GM23338 (cell line): ENCODE measurements around the gene PPFIBP2. TPM values are rescaled to one million over a fixed set of nuclear protein-coding genes. Genes with fewer than 3 reads are reported as not detected.

Experiments used
- ATAC-seq: fragments of 200-7000 bp; cut with Tn5 transposase; 3 replicates; pipeline ENCODE4 v1.9.1; 2020
- DNase-seq: peaks from one replicate; pipeline ENCODE4 v3.0.0-alpha.2; 2015; ENCODE audit warnings: low spot score
- H2AFZ ChIP-seq: fragments of 200-600 bp; sonication (generic); 2 replicates; pipeline ENCODE4 v1.8.0; 2016; ENCODE audit warnings: antibody characterized with exemption, mild to moderate bottlenecking, moderate library complexity
- H3F3A ChIP-seq: fragments of 200-600 bp; sonication (generic); replicated peaks from 2 replicates; pipeline ENCODE4 v1.8.0; 2017; ENCODE audit warnings: antibody characterized with exemption, mixed run types, low read depth
- H3K27ac ChIP-seq: fragments of 200-600 bp; sonication (generic); 2 replicates; pipeline ENCODE4 v1.6.1; 2016; ENCODE audit warnings: low read depth
- H3K27me3 ChIP-seq: fragments of 200-600 bp; sonication (generic); 2 replicates; pipeline ENCODE4 v1.8.0; 2016; ENCODE audit warnings: mild to moderate bottlenecking, mixed run types, moderate library complexity; ENCODE audit not compliant: insufficient read depth
- H3K36me3 ChIP-seq: fragments of 200-600 bp; sonication (generic); 2 replicates; pipeline ENCODE4 v1.8.0; 2016; ENCODE audit warnings: mild to moderate bottlenecking; ENCODE audit not compliant: insufficient read depth
- H3K4me1 ChIP-seq: fragments of 200-600 bp; sonication (generic); 2 replicates; pipeline ENCODE4 v1.8.0; 2016; ENCODE audit warnings: mild to moderate bottlenecking, moderate library complexity; ENCODE audit not compliant: insufficient read depth
- H3K4me2 ChIP-seq: fragments of 200-600 bp; sonication (generic); 2 replicates; pipeline ENCODE4 v1.7.1; 2017; ENCODE audit warnings: mixed run types
- H3K4me3 ChIP-seq: fragments of 200-600 bp; sonication (generic); 2 replicates; pipeline ENCODE4 v1.6.1; 2016; ENCODE audit warnings: mixed run types
- H3K79me2 ChIP-seq: fragments of 200-600 bp; sonication (generic); replicated peaks from 2 replicates; pipeline ENCODE4 v1.8.0; 2017; ENCODE audit warnings: mild to moderate bottlenecking; ENCODE audit not compliant: insufficient read depth
- H3K9me2 ChIP-seq: fragments of 200-600 bp; sonication (generic); 2 replicates; pipeline ENCODE4 v1.8.0; 2017; ENCODE audit not compliant: insufficient read depth
- H4K20me1 ChIP-seq: fragments of 200-600 bp; sonication (generic); replicated peaks from 2 replicates; pipeline ENCODE4 v1.8.0; 2017; ENCODE audit warnings: mild to moderate bottlenecking; ENCODE audit not compliant: insufficient read depth
- H3K27ac Mint-ChIP-seq: 2 replicates; pipeline ENCODE4 v1.8.0; 2020; ENCODE audit warnings: inconsistent platforms, mild to moderate bottlenecking, moderate library complexity, mixed read lengths
- H3K27me3 Mint-ChIP-seq: 3 replicates; pipeline ENCODE4 v1.8.0; 2022; ENCODE audit warnings: low read depth, mild to moderate bottlenecking, moderate library complexity, mixed read lengths, inconsistent platforms; ENCODE audit not compliant: insufficient read depth, poor library complexity
- H3K36me3 Mint-ChIP-seq: 3 replicates; pipeline ENCODE4 v1.8.0; 2021; ENCODE audit warnings: low read depth, mild to moderate bottlenecking, inconsistent platforms, moderate library complexity, mixed read lengths
- H3K4me1 Mint-ChIP-seq: 3 replicates; pipeline ENCODE4 v1.8.0; 2020; ENCODE audit warnings: mild to moderate bottlenecking, inconsistent platforms, mixed read lengths
- H3K4me3 Mint-ChIP-seq: 3 replicates; pipeline ENCODE4 v1.8.0; 2021; ENCODE audit warnings: moderate library complexity, mild to moderate bottlenecking, inconsistent platforms, mixed read lengths
- H3K9me3 Mint-ChIP-seq: 3 replicates; pipeline ENCODE4 v1.8.0; 2020; ENCODE audit warnings: moderate library complexity, mild to moderate bottlenecking, inconsistent platforms, mixed read lengths
- JUNB ChIP-seq: IDR thresholded peaks from one replicate; pipeline ENCODE4 v1.6.1; 2016; ENCODE audit warnings: antibody characterized with exemption; ENCODE audit not compliant: unreplicated experiment
- ZNF114 ChIP-seq: fragments of 250-450 bp; sonication (Bioruptor Pico); IDR thresholded peaks from 2 replicates; pipeline ENCODE4 v1.5.0; 2020; ENCODE audit warnings: mild to moderate bottlenecking, moderate library complexity
- polyA plus RNA-seq: library from polyadenylated mRNA; unstranded; fragments of >200 nt; fragmentation: Nextera tagmentation; extraction: Ambion mirVana; gene quantifications from 2 replicates; pipeline ENCODE4 v1.2.1, GENCODE V29; 2016
- total RNA-seq: library from RNA; depleted of rRNA; stranded (reverse); fragments of >200 nt; shearing (Covaris generic); gene quantifications from 2 replicates; pipeline ENCODE4 v1.2.3, GENCODE V29; 2014
- TF ChIP-seq, protein P1 (sequence below): fragments of 250-450 bp; sonication (Bioruptor Pico); IDR thresholded peaks from 2 replicates; pipeline ENCODE4 v1.5.0; 2020; ENCODE audit warnings: mild to moderate bottlenecking, moderate library complexity
- TF ChIP-seq, protein P2 (sequence below), 2 experiments: fragments of 200-600 bp in 1 of 2; sonication (generic) in 1 of 2; conservative IDR thresholded peaks; 2 replicates each; pipeline versions ENCODE4 v1.5.1 to v1.6.1; 2016 to 2017; ENCODE audit warnings: antibody characterized with exemption in 2 of 2, low read depth in 2 of 2, mild to moderate bottlenecking in 2 of 2, moderate library complexity in 1 of 2

The PPFIBP2 gene
- total and polyA plus RNA-seq, 2 experiments from 2014 or later, result 7.1 to 14.8 TPM

DNA sequence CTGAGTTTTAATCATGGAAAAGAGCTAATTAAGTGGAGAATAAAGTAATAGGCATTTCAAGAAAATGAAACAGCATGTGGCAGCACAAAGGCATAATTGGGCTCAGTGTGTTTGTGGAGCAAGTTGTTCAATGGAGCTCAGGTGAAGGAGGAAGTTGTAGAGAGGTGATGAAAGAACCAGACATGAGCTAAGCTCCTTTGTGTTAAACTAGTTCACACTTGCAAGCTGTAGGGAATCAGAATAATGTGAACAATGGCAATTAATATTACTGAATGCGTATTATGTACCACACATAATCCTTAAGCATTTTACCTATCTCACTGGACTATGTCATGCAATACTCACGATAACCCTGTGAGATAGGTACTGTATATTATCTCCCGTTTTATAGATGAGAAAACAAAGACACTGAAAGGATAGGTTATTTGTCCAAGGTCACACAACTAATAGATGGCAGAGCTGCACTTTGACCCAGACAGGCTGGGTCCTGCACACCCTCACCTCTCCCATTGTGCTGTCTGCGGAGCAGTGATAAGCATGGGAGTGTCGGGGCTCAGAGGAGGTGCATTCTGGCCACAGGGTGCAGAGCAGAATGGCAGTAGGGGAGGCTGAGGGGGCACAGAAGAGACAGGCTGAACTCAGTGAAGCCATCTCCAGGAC lies 19.6 kb upstream of the PPFIBP2 start (continued):
- TF ChIP-seq, protein P1, sequence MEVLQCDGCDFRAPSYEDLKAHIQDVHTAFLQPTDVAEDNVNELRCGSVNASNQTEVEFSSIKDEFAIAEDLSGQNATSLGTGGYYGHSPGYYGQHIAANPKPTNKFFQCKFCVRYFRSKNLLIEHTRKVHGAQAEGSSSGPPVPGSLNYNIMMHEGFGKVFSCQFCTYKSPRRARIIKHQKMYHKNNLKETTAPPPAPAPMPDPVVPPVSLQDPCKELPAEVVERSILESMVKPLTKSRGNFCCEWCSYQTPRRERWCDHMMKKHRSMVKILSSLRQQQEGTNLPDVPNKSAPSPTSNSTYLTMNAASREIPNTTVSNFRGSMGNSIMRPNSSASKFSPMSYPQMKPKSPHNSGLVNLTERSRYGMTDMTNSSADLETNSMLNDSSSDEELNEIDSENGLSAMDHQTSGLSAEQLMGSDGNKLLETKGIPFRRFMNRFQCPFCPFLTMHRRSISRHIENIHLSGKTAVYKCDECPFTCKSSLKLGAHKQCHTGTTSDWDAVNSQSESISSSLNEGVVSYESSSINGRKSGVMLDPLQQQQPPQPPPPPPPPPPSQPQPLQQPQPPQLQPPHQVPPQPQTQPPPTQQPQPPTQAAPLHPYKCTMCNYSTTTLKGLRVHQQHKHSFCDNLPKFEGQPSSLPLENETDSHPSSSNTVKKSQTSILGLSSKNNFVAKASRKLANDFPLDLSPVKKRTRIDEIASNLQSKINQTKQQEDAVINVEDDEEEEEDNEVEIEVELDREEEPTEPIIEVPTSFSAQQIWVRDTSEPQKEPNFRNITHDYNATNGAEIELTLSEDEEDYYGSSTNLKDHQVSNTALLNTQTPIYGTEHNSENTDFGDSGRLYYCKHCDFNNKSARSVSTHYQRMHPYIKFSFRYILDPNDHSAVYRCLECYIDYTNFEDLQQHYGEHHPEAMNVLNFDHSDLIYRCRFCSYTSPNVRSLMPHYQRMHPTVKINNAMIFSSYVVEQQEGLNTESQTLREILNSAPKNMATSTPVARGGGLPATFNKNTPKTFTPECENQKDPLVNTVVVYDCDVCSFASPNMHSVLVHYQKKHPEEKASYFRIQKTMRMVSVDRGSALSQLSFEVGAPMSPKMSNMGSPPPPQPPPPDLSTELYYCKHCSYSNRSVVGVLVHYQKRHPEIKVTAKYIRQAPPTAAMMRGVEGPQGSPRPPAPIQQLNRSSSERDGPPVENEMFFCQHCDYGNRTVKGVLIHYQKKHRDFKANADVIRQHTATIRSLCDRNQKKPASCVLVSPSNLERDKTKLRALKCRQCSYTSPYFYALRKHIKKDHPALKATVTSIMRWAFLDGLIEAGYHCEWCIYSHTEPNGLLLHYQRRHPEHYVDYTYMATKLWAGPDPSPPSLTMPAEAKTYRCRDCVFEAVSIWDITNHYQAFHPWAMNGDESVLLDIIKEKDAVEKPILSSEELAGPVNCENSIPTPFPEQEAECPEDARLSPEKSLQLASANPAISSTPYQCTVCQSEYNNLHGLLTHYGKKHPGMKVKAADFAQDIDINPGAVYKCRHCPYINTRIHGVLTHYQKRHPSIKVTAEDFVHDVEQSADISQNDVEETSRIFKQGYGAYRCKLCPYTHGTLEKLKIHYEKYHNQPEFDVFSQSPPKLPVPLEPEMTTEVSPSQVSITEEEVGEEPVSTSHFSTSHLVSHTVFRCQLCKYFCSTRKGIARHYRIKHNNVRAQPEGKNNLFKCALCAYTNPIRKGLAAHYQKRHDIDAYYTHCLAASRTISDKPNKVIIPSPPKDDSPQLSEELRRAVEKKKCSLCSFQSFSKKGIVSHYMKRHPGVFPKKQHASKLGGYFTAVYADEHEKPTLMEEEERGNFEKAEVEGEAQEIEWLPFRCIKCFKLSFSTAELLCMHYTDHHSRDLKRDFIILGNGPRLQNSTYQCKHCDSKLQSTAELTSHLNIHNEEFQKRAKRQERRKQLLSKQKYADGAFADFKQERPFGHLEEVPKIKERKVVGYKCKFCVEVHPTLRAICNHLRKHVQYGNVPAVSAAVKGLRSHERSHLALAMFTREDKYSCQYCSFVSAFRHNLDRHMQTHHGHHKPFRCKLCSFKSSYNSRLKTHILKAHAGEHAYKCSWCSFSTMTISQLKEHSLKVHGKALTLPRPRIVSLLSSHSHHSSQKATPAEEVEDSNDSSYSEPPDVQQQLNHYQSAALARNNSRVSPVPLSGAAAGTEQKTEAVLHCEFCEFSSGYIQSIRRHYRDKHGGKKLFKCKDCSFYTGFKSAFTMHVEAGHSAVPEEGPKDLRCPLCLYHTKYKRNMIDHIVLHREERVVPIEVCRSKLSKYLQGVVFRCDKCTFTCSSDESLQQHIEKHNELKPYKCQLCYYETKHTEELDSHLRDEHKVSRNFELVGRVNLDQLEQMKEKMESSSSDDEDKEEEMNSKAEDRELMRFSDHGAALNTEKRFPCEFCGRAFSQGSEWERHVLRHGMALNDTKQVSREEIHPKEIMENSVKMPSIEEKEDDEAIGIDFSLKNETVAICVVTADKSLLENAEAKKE (CRISPR knock-in tag), result no peak
- TF ChIP-seq, protein P2, sequence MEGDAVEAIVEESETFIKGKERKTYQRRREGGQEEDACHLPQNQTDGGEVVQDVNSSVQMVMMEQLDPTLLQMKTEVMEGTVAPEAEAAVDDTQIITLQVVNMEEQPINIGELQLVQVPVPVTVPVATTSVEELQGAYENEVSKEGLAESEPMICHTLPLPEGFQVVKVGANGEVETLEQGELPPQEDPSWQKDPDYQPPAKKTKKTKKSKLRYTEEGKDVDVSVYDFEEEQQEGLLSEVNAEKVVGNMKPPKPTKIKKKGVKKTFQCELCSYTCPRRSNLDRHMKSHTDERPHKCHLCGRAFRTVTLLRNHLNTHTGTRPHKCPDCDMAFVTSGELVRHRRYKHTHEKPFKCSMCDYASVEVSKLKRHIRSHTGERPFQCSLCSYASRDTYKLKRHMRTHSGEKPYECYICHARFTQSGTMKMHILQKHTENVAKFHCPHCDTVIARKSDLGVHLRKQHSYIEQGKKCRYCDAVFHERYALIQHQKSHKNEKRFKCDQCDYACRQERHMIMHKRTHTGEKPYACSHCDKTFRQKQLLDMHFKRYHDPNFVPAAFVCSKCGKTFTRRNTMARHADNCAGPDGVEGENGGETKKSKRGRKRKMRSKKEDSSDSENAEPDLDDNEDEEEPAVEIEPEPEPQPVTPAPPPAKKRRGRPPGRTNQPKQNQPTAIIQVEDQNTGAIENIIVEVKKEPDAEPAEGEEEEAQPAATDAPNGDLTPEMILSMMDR (conservative IDR thresholded peaks at IDR 0.05; ENCODE audit: low read depth in 2 of 2), result no peak
- TF ChIP-seq JUNB (no peak), ZNF114 (CRISPR knock-in tag) (no peak)

DNA sequence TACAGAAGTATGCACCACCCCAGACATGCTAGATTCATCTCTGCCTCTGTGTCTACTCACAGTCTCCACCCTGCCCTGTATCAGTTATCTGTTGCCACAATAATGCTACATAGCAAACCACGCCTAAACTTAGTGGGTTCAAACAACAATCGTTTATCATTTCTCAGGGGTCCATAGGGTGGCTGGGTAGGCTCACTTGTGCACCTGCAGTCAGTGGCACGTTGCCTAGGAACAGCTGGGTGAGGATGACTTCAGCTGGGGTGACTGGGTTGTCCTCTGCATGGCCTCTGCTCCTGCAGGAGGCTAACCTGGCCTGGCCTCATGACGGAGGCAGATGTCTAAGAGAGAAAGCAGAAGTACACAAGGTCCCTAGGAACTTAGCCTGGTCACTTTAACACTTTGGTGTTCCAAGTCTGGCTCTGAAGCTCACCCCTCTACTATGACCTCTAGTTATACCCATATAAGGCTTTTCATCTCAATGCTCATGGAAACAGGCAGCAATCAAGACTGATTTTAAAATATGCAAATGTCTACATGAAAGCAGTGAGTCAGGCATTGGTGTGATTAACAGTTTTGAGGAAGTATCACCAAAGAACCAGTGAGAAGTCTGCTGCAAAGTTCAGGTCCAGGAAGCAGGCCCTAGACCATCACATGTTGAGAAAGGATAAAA lies 17.8 kb upstream of the PPFIBP2 start:
- Mint-ChIP-seq H3K27ac (no peak overlapping the region), H3K9me3 (no peaks in the 10 kb centered on the region), H3K36me3 (no peaks in the 10 kb centered on the region), H3K4me3 (no peak overlapping the region), H3K27me3 (peaks cover 2% of the 10 kb centered on the region), H3K4me1 (peaks cover 34% of the 10 kb centered on the region)
- H4K20me1 ChIP-seq, result no peaks in the 10 kb centered on the region
- H3K9me2 ChIP-seq, result no peaks in the 10 kb centered on the region
- no peak overlapping the region for H3K27ac ChIP-seq
- peaks cover 17% of the 10 kb centered on the region for H3K4me1 ChIP-seq
- H3F3A ChIP-seq, result no peaks in the 10 kb centered on the region
- no peak overlapping the region for H2AFZ ChIP-seq
- H3K36me3 ChIP-seq, result no peaks in the 10 kb centered on the region
- DNase-seq (no peak), ATAC-seq (no peak)
- no peak overlapping the region for H3K4me3 ChIP-seq
- H3K4me2 ChIP-seq, result no peak overlapping the region
- H3K79me2 ChIP-seq, result no peaks in the 10 kb centered on the region
- no peaks in the 10 kb centered on the region for H3K27me3 ChIP-seq
- TF ChIP-seq, protein P1 (CRISPR knock-in tag), result no peak
- no peak for TF ChIP-seq ZNF114 (CRISPR knock-in tag)
